B cell (primary cell): ENCODE results near the gene PPFIA4. TPM values are rescaled to one million over a fixed set of nuclear protein-coding genes. Genes with fewer than 3 reads are reported as not detected.
A peak's percentile ranks its signal among the peaks of the same experiment; 100 is the strongest.
"Not testable (repeated sequence)": the region's sequence is repeated elsewhere in the genome, so short reads cannot be mapped to it uniquely, and the experiment has no call there.

Source experiments
- ATAC-seq: fragments of 200-7000 bp; cut with Tn5 transposase; one replicate; pipeline ENCODE4 v1.10.0; 2021; ENCODE audit warnings: low read depth, mild to moderate bottlenecking, moderate number of reproducible peaks, moderate library complexity
- CTCF ChIA-PET: fragments of 350-600 bp; sonication (Branson Sonifier 250); formaldehyde crosslinking; loops from one replicate; lab custom pipeline; 2021; ENCODE audit warnings: antibody characterized with exemption, inconsistent platforms; lab: Charles Lee
- POLR2A ChIA-PET: fragments of 350-600 bp; sonication (Branson Sonifier 250); formaldehyde crosslinking; loops from one replicate; lab custom pipeline; 2021; ENCODE audit warnings: antibody characterized with exemption; lab: Charles Lee
- DNase-seq: peaks from one replicate; pipeline ENCODE4 v3.0.0; 2013
- H2AFZ ChIP-seq: 2 replicates; pipeline ENCODE4 v1.6.1; 2012; ENCODE audit warnings: mild to moderate bottlenecking, low read depth, low read length; ENCODE audit not compliant: insufficient read depth, poor library complexity, severe bottlenecking
- H3K27ac ChIP-seq, 2 donors: 1 replicate in 1 of 2; 2 replicates in 1 of 2; pipeline ENCODE4 v1.5.1; 2012 to 2013; ENCODE audit warnings: low read length in 2 of 2, mild to moderate bottlenecking in 2 of 2, moderate library complexity in 1 of 2
- H3K27me3 ChIP-seq, 4 experiments: fragments of 200-600 bp in 1 of 4; sonication (generic) in 1 of 4; replicated peaks in 1 of 4; 1 replicate in 2 of 4; 2 replicates in 2 of 4; pipeline versions ENCODE4 v1.6.1 to v1.7.0; 2013 to 2016; ENCODE audit warnings: low read length in 3 of 4, mild to moderate bottlenecking in 2 of 4, mixed read lengths in 1 of 4, moderate library complexity in 1 of 4; ENCODE audit not compliant: insufficient read depth in 4 of 4, control insufficient read depth in 3 of 4; ENCODE audit errors: control extremely low read depth in 1 of 4
- H3K36me3 ChIP-seq, 2 experiments: replicated peaks in 1 of 2; 1 replicate in 1 of 2; 2 replicates in 1 of 2; pipeline versions ENCODE4 v1.6.1 to v1.7.1; 2013; ENCODE audit warnings: low read length in 1 of 2; ENCODE audit not compliant: insufficient read depth in 2 of 2, control insufficient read depth in 1 of 2; ENCODE audit errors: control extremely low read depth in 1 of 2, extremely low read depth in 1 of 2
- H3K4me1 ChIP-seq, 2 donors: fragments of 200-600 bp in 1 of 2; sonication (generic) in 1 of 2; 1 replicate in 1 of 2; 2 replicates in 1 of 2; pipeline versions ENCODE4 v1.5.1 to v1.6.1; 2013 to 2017; ENCODE audit warnings: low read length in 2 of 2; ENCODE audit not compliant: control insufficient read depth in 2 of 2, insufficient read depth in 2 of 2
- H3K4me2 ChIP-seq: replicated peaks from 2 replicates; pipeline ENCODE3; 2012; ENCODE audit warnings: mild to moderate bottlenecking, low read depth, low read length; ENCODE audit not compliant: poor library complexity, severe bottlenecking
- H3K4me3 ChIP-seq, 5 experiments: fragments of 200-600 bp in 1 of 5; sonication (generic) in 1 of 5; 1 replicate in 3 of 5; 2 replicates in 2 of 5; pipeline versions ENCODE4 v1.5.1 to v1.7.0; 2011 to 2016; ENCODE audit warnings: low read length in 4 of 5, mild to moderate bottlenecking in 4 of 5, low read depth in 2 of 5, control low read depth in 1 of 5, moderate library complexity in 1 of 5; ENCODE audit not compliant: insufficient read depth in 1 of 5; ENCODE audit errors: control extremely low read depth in 1 of 5, extremely low read depth in 1 of 5
- H3K79me2 ChIP-seq: fragments of 200-600 bp; sonication (generic); one replicate; pipeline ENCODE4 v1.6.0; 2016; ENCODE audit warnings: low read length; ENCODE audit not compliant: control insufficient read depth, insufficient read depth
- H3K9ac ChIP-seq: fragments of 200-600 bp; sonication (generic); 2 replicates; pipeline ENCODE4 v1.6.1; 2017; ENCODE audit warnings: mild to moderate bottlenecking, low read length, moderate library complexity
- H3K9me3 ChIP-seq, 3 donors: one replicate each; pipeline versions ENCODE4 v1.6.1 to v1.7.1; 2013; ENCODE audit warnings: low read length in 2 of 3; ENCODE audit not compliant: control insufficient read depth in 2 of 3, insufficient read depth in 1 of 3; ENCODE audit errors: control extremely low read depth in 1 of 3
- H4K20me1 ChIP-seq: 2 replicates; pipeline ENCODE4 v1.6.0; 2012; ENCODE audit warnings: mild to moderate bottlenecking, low read length; ENCODE audit not compliant: insufficient read depth, control insufficient read depth, poor library complexity, severe bottlenecking
- H3K27ac Mint-ChIP-seq: one replicate; pipeline ENCODE4 v1.8.0; 2021; ENCODE audit warnings: mixed read lengths
- H3K27me3 Mint-ChIP-seq: one replicate; pipeline ENCODE4 v1.8.0; 2021; ENCODE audit warnings: mixed read lengths
- H3K4me1 Mint-ChIP-seq: one replicate; pipeline ENCODE4 v1.8.0; 2021; ENCODE audit warnings: mixed read lengths
- H3K4me3 Mint-ChIP-seq: one replicate; pipeline ENCODE4 v1.8.0; 2021; ENCODE audit warnings: mixed read lengths
- H3K9me3 Mint-ChIP-seq: one replicate; pipeline ENCODE4 v1.8.0; 2022; ENCODE audit warnings: mixed read lengths; ENCODE audit not compliant: insufficient read depth
- CTCF ChIP-seq: fragments of 200-600 bp; IDR thresholded peaks from one replicate; pipeline ENCODE4 v1.8.0; 2022; ENCODE audit warnings: antibody characterized with exemption, mild to moderate bottlenecking
- EZH2 ChIP-seq: IDR thresholded peaks from 2 replicates; pipeline ENCODE4 v1.6.1; 2012; ENCODE audit warnings: borderline replicate concordance, low read depth, mild to moderate bottlenecking, moderate library complexity, low read length; ENCODE audit not compliant: insufficient read depth, poor library complexity, severe bottlenecking
- WGBS: methylation state at CpG from one replicate; pipeline ENCODE4 v1.1.5; 2013; ENCODE audit warnings: missing lambda C conversion rate; ENCODE audit not compliant: insufficient coverage; 5-methylcytosine and 5-hydroxymethylcytosine counted together
- intact Hi-C: fragments of 100-400 bp; cut with micrococcal nuclease; formaldehyde crosslinking; loops from one replicate; pipeline ENCODE4 v1.10.0; 2022
- polyA plus RNA-seq: library from polyadenylated mRNA; depleted of rRNA; stranded (reverse); fragments of >200 nt; gene quantifications from 2 replicates; pipeline ENCODE4 v1.2.3, GENCODE V29; 2012
- total RNA-seq, 2 donors: library from RNA; stranded (reverse); fragments of 120-200 nt in 1 of 2; gene quantifications; 1 replicate in 1 of 2; 2 replicates in 1 of 2; pipeline versions ENCODE4 v1.2.3 to v1.2.4, GENCODE V29; 2013 to 2022

PPFIA4 gene
- total and polyA plus RNA-seq, 2 donors (not counting 1 experiment from before 2014, with no cell fraction given): 0.09 to 0.62 TPM

GRCh38 chr1:203002951-203003350 is 23.3 kb upstream of the PPFIA4 start:
- Mint-ChIP-seq H3K4me1 (peaks cover 35% of the 10 kb centered on the region), H3K27me3 (no peaks in the 10 kb centered on the region), H3K4me3 (no peak overlapping the region), H3K9me3 (no peaks in the 10 kb centered on the region), H3K27ac (no peak overlapping the region)
- TF ChIP-seq EZH2 (no peak), CTCF (no peak)
- Histone ChIP-seq H2AFZ (no peak overlapping the region), H3K27me3 (no peaks in the 10 kb centered on the region), H3K79me2 (peaks cover 8% of the 10 kb centered on the region), H3K4me2 (no peak overlapping the region), H3K9ac (no peak overlapping the region), H3K9me3 (peaks cover 0 to 6% (median 0%) of the 10 kb centered on the region in 3 donors), H4K20me1 (no peaks in the 10 kb centered on the region), H3K4me3 (no peak overlapping the region), H3K4me1 (peaks cover 21 to 22% of the 10 kb centered on the region in 2 donors), H3K36me3 (no peaks in the 10 kb centered on the region), H3K27ac (no peak overlapping the region)
- no CpG with 5 or more reads among the region's 1 CpG for WGBS
- ATAC-seq: no peak
- CTCF ChIA-PET: no interaction called here
- POLR2A ChIA-PET: no interaction called here
- intact Hi-C loops: loop anchor here (10.0 kb wide), 1 partner anchor 538 kb away; no protein-coding TSS in a partner anchor
- no peak for DNase-seq

GRCh38 chr1:203005395-203006142 is 20.7 kb upstream of the PPFIA4 start:
- Histone ChIP-seq H3K79me2 (peaks cover 30% of the 10 kb centered on the region), H3K4me1 (peaks cover 16 to 17% of the 10 kb centered on the region in 2 donors), H2AFZ (peak overlapping the region; percentile 98), H3K27ac (peak overlapping the region in 1 of 2 donors; percentile 89), H3K36me3 (peaks cover 5 to 16% of the 10 kb centered on the region in 2 experiments), H3K9ac (peak overlapping the region; percentile 92), H3K4me3 (peak overlapping the region in 1 of 5 experiments; percentile 95), H3K4me2 (peak overlapping the region; percentile 88)
- ChIA-PET POLR2A (interaction anchor here (0.6 to 1.8 kb wide), 3 partner anchors 16 to 86 kb away, joined by 3 to 11 read pairs (median 7); no protein-coding TSS in a partner anchor), CTCF (interaction anchor here (0.7 to 2.8 kb wide), 8 partner anchors 9 to 359 kb away, joined by 3 to 13 read pairs (median 3); no protein-coding TSS in a partner anchor)
- not testable (repeated sequence) for H3K27me3 ChIP-seq, ATAC-seq, H3K9me3 ChIP-seq, DNase-seq, H3K27me3 Mint-ChIP-seq, H3K9me3 Mint-ChIP-seq, H4K20me1 ChIP-seq
- H3K4me1 Mint-ChIP-seq: peaks cover 28% of the 10 kb centered on the region
- 81% methylated on average over 13 of the region's 17 CpGs for WGBS
- intact Hi-C loops: loop anchor here (2.0 to 10.0 kb wide), 3 partner anchors 47 to 657 kb away; partner anchors contain the start of genes ADIPOR1 and PPP1R12B
- H3K4me3 Mint-ChIP-seq: peak overlapping the region; percentile 99
- H3K27ac Mint-ChIP-seq: peak overlapping the region; percentile 96
